A549 (cell line): ENCODE data around the gene MID1IP1. TPM values are rescaled to one million over a fixed set of nuclear protein-coding genes. Genes with fewer than 3 reads are reported as not detected.

Experiments
- ATAC-seq, 2 experiments: fragments of 200-7000 bp in 1 of 2; fragments of >200 bp in 1 of 2; cut with Nextera tagmentation in 1 of 2; cut with Tn5 transposase in 1 of 2; 3 replicates each; pipeline versions ENCODE4 v1.8.0 to v1.9.1; 2018 to 2020; ENCODE audit warnings: mild to moderate bottlenecking in 1 of 2, moderate library complexity in 1 of 2
- CTCF ChIA-PET: fragments of 300-600 bp; sonication (Branson Sonifier 250); formaldehyde crosslinking; extraction: SDS; loops from one replicate; lab custom pipeline; 2021; ENCODE audit warnings: antibody characterized with exemption, inconsistent platforms; lab: Yijun Ruan, JAX
- POLR2A ChIA-PET: fragments of 350-600 bp; formaldehyde crosslinking; extraction: SDS; loops from one replicate; lab custom pipeline; 2021; ENCODE audit warnings: antibody characterized with exemption, inconsistent platforms; lab: Yijun Ruan, JAX
- DNase-seq, 2 experiments: peaks; one replicate each; pipeline versions ENCODE4 v3.0.0 to v3.0.0-alpha.2; 2011 to 2016; ENCODE audit warnings: low read depth in 1 of 2, low spot score in 1 of 2
- FAIRE-seq: peaks from 2 replicates; lab custom pipeline; 2011; peaks lifted over from hg19 to GRCh38; lab: Jason Lieb, UNC
- H3K27ac ChIP-seq, 2 experiments: fragments of >200 bp; sonication (Bioruptor Twin); formaldehyde crosslinking; 3 replicates each; pipeline ENCODE4 v1.5.1; 2016 to 2017
- H3K4me1 ChIP-seq: fragments of >200 bp; sonication (Bioruptor Twin); formaldehyde crosslinking; 3 replicates; pipeline ENCODE4 v1.6.1; 2016
- H3K4me2 ChIP-seq: fragments of >200 bp; sonication (Bioruptor Twin); formaldehyde crosslinking; 3 replicates; pipeline ENCODE4 v1.6.1; 2016
- H3K4me3 ChIP-seq: fragments of >200 bp; sonication (Bioruptor Twin); formaldehyde crosslinking; 3 replicates; pipeline ENCODE4 v1.5.1; 2016
- H3K9me3 ChIP-seq: fragments of >200 bp; sonication (Bioruptor Twin); formaldehyde crosslinking; 3 replicates; pipeline ENCODE4 v1.6.1; 2016
- ATOH8 ChIP-seq: fragments of 250-450 bp; sonication (Bioruptor Pico); IDR thresholded peaks from 2 replicates; pipeline ENCODE4 v1.5.0; 2020; ENCODE audit warnings: low read depth, mild to moderate bottlenecking, moderate library complexity
- BHLHE40 ChIP-seq: IDR thresholded peaks from 2 replicates; pipeline ENCODE4 v1.6.1; 2012; ENCODE audit warnings: low read depth, low read length, inconsistent platforms
- EHF ChIP-seq: fragments of 250-450 bp; sonication (Bioruptor Pico); IDR thresholded peaks from 2 replicates; pipeline ENCODE4 v1.5.0; 2020; ENCODE audit warnings: mild to moderate bottlenecking
- EHMT2 ChIP-seq: fragments of 200-600 bp; sonication (generic); IDR thresholded peaks from 2 replicates; pipeline ENCODE4 v1.6.1; 2016; ENCODE audit warnings: antibody characterized with exemption, low read depth, mild to moderate bottlenecking, moderate library complexity
- ELK1 ChIP-seq: fragments of 150-350 bp; IDR thresholded peaks from 2 replicates; pipeline ENCODE4 v1.6.1; 2014; ENCODE audit warnings: low read depth, mild to moderate bottlenecking, low read length
- FOSB ChIP-seq: fragments of 250-450 bp; sonication (Bioruptor Pico); IDR thresholded peaks from 2 replicates; pipeline ENCODE4 v1.5.0; 2020; ENCODE audit warnings: mild to moderate bottlenecking, moderate library complexity
- FOXS1 ChIP-seq: fragments of 250-450 bp; sonication (Bioruptor Pico); IDR thresholded peaks from 2 replicates; pipeline ENCODE4 v1.5.0; 2020; ENCODE audit warnings: mild to moderate bottlenecking, moderate library complexity
- GATA3 ChIP-seq: IDR thresholded peaks from 2 replicates; pipeline ENCODE4 v1.6.1; 2012; ENCODE audit warnings: borderline replicate concordance
- HMGXB4 ChIP-seq: fragments of 250-450 bp; sonication (Bioruptor Pico); IDR thresholded peaks from 2 replicates; pipeline ENCODE4 v1.5.0; 2021; ENCODE audit warnings: mild to moderate bottlenecking, moderate library complexity, borderline replicate concordance
- HOXA7 ChIP-seq: fragments of 250-450 bp; sonication (Bioruptor Pico); IDR thresholded peaks from 2 replicates; pipeline ENCODE4 v1.5.0; 2020; ENCODE audit warnings: mild to moderate bottlenecking, moderate library complexity
- JUN ChIP-seq, 2 experiments: fragments of >200 bp; sonication (Bioruptor Twin); formaldehyde crosslinking; IDR thresholded peaks; 2 replicates in 1 of 2; 3 replicates in 1 of 2; pipeline ENCODE4 v1.6.1; 2016 to 2017
- JUNB ChIP-seq: fragments of >200 bp; sonication (Bioruptor Twin); formaldehyde crosslinking; IDR thresholded peaks from 2 replicates; pipeline ENCODE4 v1.6.1; 2016
- KDM1A ChIP-seq: fragments of 200-600 bp; sonication (generic); IDR thresholded peaks from 2 replicates; pipeline ENCODE4 v1.6.1; 2016; ENCODE audit warnings: low read depth, mild to moderate bottlenecking
- KDM5A ChIP-seq: fragments of 200-600 bp; sonication (generic); IDR thresholded peaks from 2 replicates; pipeline ENCODE4 v1.6.1; 2016; ENCODE audit warnings: antibody characterized with exemption, mild to moderate bottlenecking
- MYC ChIP-seq: IDR thresholded peaks from 2 replicates; pipeline ENCODE4 v1.6.1; 2012; ENCODE audit warnings: mild to moderate bottlenecking, inconsistent platforms, low read length, improper control_type of control experiment, borderline replicate concordance
- NFE2L2 ChIP-seq: fragments of 150-350 bp; conservative IDR thresholded peaks from 2 replicates; pipeline ENCODE4 v1.6.1; 2014; ENCODE audit warnings: low read length
- REST ChIP-seq: fragments of 200-600 bp; sonication (generic); IDR thresholded peaks from 2 replicates; pipeline ENCODE4 v1.6.1; 2016; ENCODE audit warnings: antibody characterized with exemption, mild to moderate bottlenecking, moderate library complexity
- RNF2 ChIP-seq: fragments of 200-600 bp; sonication (generic); IDR thresholded peaks from 2 replicates; pipeline ENCODE4 v1.6.1; 2016; ENCODE audit warnings: low read depth, mild to moderate bottlenecking, antibody characterized with exemption, moderate library complexity, borderline replicate concordance
- USF2 ChIP-seq: fragments of 450-650 bp; IDR thresholded peaks from 2 replicates; pipeline ENCODE4 v1.6.1; 2014; ENCODE audit warnings: antibody characterized with exemption
- WGBS: methylation state at CpG from one replicate; pipeline ENCODE4 v1.1.6; 2017; ENCODE audit errors: missing lambda C conversion rate; 5-methylcytosine and 5-hydroxymethylcytosine counted together
- polyA plus RNA-seq, 4 experiments: library from polyadenylated mRNA; depleted of rRNA in 3 of 4; stranded (reverse); fragments of >200 nt; fragmentation: RNase III in 1 of 4; extraction: RNeasy Plus Mini Kit Qiagen cat#74134 plus additional on column Dnase treatment in 1 of 4; gene quantifications; 2 replicates in 3 of 4; 3 replicates in 1 of 4; pipeline ENCODE4 v1.2.3, GENCODE V29; 2011 to 2017
- TF ChIP-seq, protein P1 (sequence below): IDR thresholded peaks from 2 replicates; pipeline ENCODE4 v1.6.1; 2012

MID1IP1 gene
- polyA plus RNA-seq, 2 of the 4 experiments (the other 2 are of a cell fraction): 40.1 to 56.5 TPM

- peaks cover 12% of the 10 kb centered on the region for H3K4me1 ChIP-seq
- no peak overlapping the region for H3K4me2 ChIP-seq
- CTCF ChIA-PET: no interaction called here
- 82% methylated on average over 1 of the region's 1 CpG for WGBS
- TF ChIP-seq HOXA7 (CRISPR knock-in tag) (no peak), HMGXB4 (CRISPR knock-in tag) (no peak), NFE2L2 (no peak), KDM5A (no peak), MYC (no peak), JUNB (no peak), ELK1 (no peak), GATA3 (no peak), KDM1A (no peak), BHLHE40 (no peak), RNF2 (no peak), REST (no peak), EHF (CRISPR knock-in tag) (no peak), ATOH8 (CRISPR knock-in tag) (no peak), FOXS1 (CRISPR knock-in tag) (no peak), JUN (IDR thresholded peaks at IDR 0.05) (no peak), USF2 (no peak), FOSB (CRISPR knock-in tag) (no peak), EHMT2 (no peak)
- TF ChIP-seq, protein P1, sequence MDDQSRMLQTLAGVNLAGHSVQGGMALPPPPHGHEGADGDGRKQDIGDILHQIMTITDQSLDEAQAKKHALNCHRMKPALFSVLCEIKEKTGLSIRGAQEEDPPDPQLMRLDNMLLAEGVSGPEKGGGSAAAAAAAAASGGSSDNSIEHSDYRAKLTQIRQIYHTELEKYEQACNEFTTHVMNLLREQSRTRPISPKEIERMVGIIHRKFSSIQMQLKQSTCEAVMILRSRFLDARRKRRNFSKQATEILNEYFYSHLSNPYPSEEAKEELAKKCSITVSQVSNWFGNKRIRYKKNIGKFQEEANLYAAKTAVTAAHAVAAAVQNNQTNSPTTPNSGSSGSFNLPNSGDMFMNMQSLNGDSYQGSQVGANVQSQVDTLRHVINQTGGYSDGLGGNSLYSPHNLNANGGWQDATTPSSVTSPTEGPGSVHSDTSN: no peak
- TF ChIP-seq, all 56 proteins: peak for 0
- no peak for DNase-seq
- Histone ChIP-seq H3K4me3 (no peak overlapping the region), H3K9me3 (no peaks in the 10 kb centered on the region), H3K27ac (no peak overlapping the region)
- ATAC-seq: no peak
- no peak for FAIRE-seq
- POLR2A ChIA-PET: interaction anchor here (0.8 kb wide), 1 partner anchor 14 kb away, joined by 3 read pairs; no protein-coding TSS in a partner anchor
Observed at GRCh38 chrX:38819709-38820108, 18.4 kb downstream of the MID1IP1 start.
